A673 (cell line): ENCODE results near the gene PRG3. TPM values are rescaled to one million over a fixed set of nuclear protein-coding genes. Genes with fewer than 3 reads are reported as not detected.

Experiments used
- BruUV-seq: library from RNA; stranded (reverse); fragments of 400-500 nt; replicated peaks from 2 replicates; lab custom pipeline; 2021; lab: Mats Ljungman, UMichigan
- CTCF ChIA-PET: fragments of 300-600 bp; sonication (Branson Sonifier 250); formaldehyde crosslinking; loops from one replicate; lab custom pipeline; 2022; ENCODE audit warnings: antibody characterized with exemption; lab: Charles Lee
- POLR2A ChIA-PET: fragments of 300-600 bp; sonication (Branson Sonifier 250); formaldehyde crosslinking; loops from one replicate; lab custom pipeline; 2022; ENCODE audit warnings: antibody characterized with exemption; ENCODE audit not compliant: low non-redundant PET; lab: Charles Lee
- DNase-seq: peaks from one replicate; pipeline ENCODE4 v3.0.0-alpha.2; 2015; ENCODE audit warnings: low spot score
- H3K27ac ChIP-seq: fragments of 200-600 bp; sonication (generic); 2 replicates; pipeline ENCODE4 v1.5.1; 2016; ENCODE audit warnings: mixed run types, low read depth, mild to moderate bottlenecking, mixed read lengths, antibody characterized with exemption, low read length; ENCODE audit not compliant: poor library complexity, severe bottlenecking
- H3K27me3 ChIP-seq: fragments of 200-600 bp; sonication (generic); replicated peaks from 2 replicates; pipeline ENCODE4 v1.6.1; 2017; ENCODE audit warnings: mixed run types, low read depth, mild to moderate bottlenecking, mixed read lengths, antibody characterized with exemption, low read length; ENCODE audit not compliant: insufficient read depth, poor library complexity
- H3K36me3 ChIP-seq: fragments of 200-600 bp; sonication (generic); 2 replicates; pipeline ENCODE4 v1.6.1; 2016; ENCODE audit warnings: mixed run types, mild to moderate bottlenecking, mixed read lengths, antibody characterized with exemption, low read length; ENCODE audit not compliant: insufficient read depth, poor library complexity, severe bottlenecking
- H3K4me1 ChIP-seq: fragments of 200-600 bp; sonication (generic); 2 replicates; pipeline ENCODE4 v1.6.1; 2017; ENCODE audit warnings: mixed run types, mild to moderate bottlenecking, mixed read lengths, antibody characterized with exemption, low read length; ENCODE audit not compliant: insufficient read depth, poor library complexity, severe bottlenecking
- H3K4me3 ChIP-seq: fragments of 200-600 bp; sonication (generic); 2 replicates; pipeline ENCODE4 v1.5.1; 2016; ENCODE audit warnings: low read depth, mixed run types, mild to moderate bottlenecking, mixed read lengths, low read length; ENCODE audit not compliant: poor library complexity, severe bottlenecking
- H3K9me3 ChIP-seq: fragments of 200-600 bp; sonication (generic); 2 replicates; pipeline ENCODE4 v1.6.1; 2016; ENCODE audit warnings: mixed run types, low read depth, mild to moderate bottlenecking, mixed read lengths, antibody characterized with exemption, low read length; ENCODE audit not compliant: poor library complexity, severe bottlenecking
- CTCF ChIP-seq: fragments of 300-800, 200-600 bp; sonication (generic); conservative IDR thresholded peaks from 2 replicates; pipeline ENCODE4 v1.5.1; 2017; ENCODE audit warnings: low read depth, mild to moderate bottlenecking, antibody characterized with exemption, low read length, moderate library complexity, mixed read lengths
- EZH2 ChIP-seq: fragments of 200-600 bp; sonication (generic); IDR thresholded peaks from 2 replicates; pipeline ENCODE4 v1.6.1; 2017; ENCODE audit warnings: borderline replicate concordance, low read depth, mild to moderate bottlenecking, mixed read lengths, antibody characterized with exemption, low read length; ENCODE audit not compliant: poor library complexity, severe bottlenecking
- intact Hi-C: fragments of 100-400 bp; cut with micrococcal nuclease; formaldehyde crosslinking; loops from one replicate; pipeline ENCODE4 v1.10.0; 2022; ENCODE audit not compliant: unreplicated experiment
- total RNA-seq: library from RNA; stranded (reverse); gene quantifications from 2 replicates; pipeline ENCODE4 v1.2.3, GENCODE V29; 2021

The PRG3 gene
- total RNA-seq, 1 experiment from 2014 or later, result not detected

DNA sequence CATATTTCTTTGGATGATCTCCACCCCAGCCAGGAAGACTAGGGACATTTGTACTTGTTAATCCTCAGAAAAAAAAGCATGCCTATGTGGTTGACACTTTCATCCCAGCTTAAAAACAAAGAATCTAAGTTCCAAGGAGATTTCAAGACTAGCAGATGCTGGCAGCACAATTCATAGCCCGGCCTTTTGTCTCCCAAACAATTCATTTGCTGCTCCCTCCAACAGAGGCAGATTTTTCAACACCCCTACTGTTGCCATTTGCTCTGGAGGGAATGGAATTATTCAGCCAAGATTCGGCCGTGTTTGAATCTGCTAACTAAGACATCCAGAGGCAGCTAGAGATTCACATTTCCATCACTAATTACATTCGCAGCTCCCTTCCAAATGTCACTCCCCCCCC is 27.5 kb downstream of the PRG3 start:
- H3K9me3 ChIP-seq, result peaks cover 7% of the 10 kb centered on the region
- intact Hi-C loops, result no loop called here
- ChIA-PET CTCF (no interaction called here), POLR2A (no interaction called here)
- H3K4me3 ChIP-seq, result no peak overlapping the region
- no TSS peak for BruUV-seq
- no peaks in the 10 kb centered on the region for H3K36me3 ChIP-seq
- H3K4me1 ChIP-seq, result no peaks in the 10 kb centered on the region
- TF ChIP-seq CTCF (no peak), EZH2 (no peak)
- H3K27me3 ChIP-seq, result no peaks in the 10 kb centered on the region
- DNase-seq, result no peak
- no peak overlapping the region for H3K27ac ChIP-seq

- TF ChIP-seq CTCF (no peak), EZH2 (no peak)
- H3K4me3 ChIP-seq, result no peak overlapping the region
- no peak overlapping the region for H3K27ac ChIP-seq
- no TSS peak for BruUV-seq
- intact Hi-C loops, result no loop called here
- ChIA-PET CTCF (no interaction called here), POLR2A (no interaction called here)
- H3K27me3 ChIP-seq, result no peaks in the 10 kb centered on the region
- DNase-seq, result no peak
- H3K4me1 ChIP-seq, result no peaks in the 10 kb centered on the region
- H3K36me3 ChIP-seq, result no peaks in the 10 kb centered on the region
- peaks cover 7% of the 10 kb centered on the region for H3K9me3 ChIP-seq
These were observed 27.9 kb downstream of the PRG3 start for GRCh38 chr11:57353036-57353435.

DNA sequence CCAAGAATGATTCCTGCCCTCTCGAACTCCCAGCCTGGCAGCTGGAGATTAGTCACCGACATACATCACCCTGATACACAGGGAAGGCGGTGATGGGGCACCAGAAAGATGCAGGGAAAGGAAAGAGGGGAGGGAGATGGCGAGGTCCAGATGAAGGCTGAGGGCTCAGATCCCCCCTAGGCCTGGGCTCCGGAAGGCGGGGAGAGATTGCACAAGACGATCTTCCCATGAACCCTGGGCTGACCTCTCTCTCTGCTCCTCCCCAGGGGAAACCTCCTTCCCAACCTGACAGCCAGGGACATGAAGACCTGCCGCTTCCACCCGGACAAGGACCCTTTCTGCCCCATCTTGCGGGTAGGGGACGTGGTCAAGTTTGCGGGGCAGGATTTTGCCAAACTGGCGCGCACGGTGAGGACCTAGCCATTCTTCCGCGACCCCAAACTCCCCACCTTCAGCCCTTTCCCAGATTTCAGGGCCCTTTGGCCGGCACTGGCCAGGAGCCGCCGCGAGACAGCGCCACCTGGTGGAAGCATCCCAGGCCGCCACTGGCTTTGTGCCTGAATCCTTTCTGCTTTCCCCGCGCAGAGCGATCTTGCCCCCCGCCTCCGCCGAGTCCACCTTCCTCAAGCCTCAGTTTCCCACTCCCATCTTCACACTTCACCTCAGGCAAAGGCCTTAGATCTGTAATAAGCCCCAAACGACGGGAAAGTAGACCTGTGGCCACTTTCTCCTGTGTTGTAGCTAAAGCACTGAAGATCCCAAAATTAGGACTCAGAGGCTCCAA is 31.3 kb downstream of the PRG3 start:
- H3K4me3 ChIP-seq, result no peak overlapping the region
- no peaks in the 10 kb centered on the region for H3K27me3 ChIP-seq
- ChIA-PET POLR2A (interaction anchor here (0.7 kb wide), 1 partner anchor 128 kb away, joined by 8 read pairs; no protein-coding TSS in a partner anchor), CTCF (interaction anchor here (0.6 to 0.7 kb wide), 6 partner anchors 11 to 500 kb away, joined by 3 to 8 read pairs (median 4); no protein-coding TSS in a partner anchor)
- no peak for TF ChIP-seq EZH2
- TF ChIP-seq CTCF, result peak; percentile 98
- intact Hi-C loops, result loop anchor here (5.0 kb wide), 1 partner anchor 938 kb away; no protein-coding TSS in a partner anchor
- BruUV-seq, result no TSS peak
- no peaks in the 10 kb centered on the region for H3K4me1 ChIP-seq
- H3K9me3 ChIP-seq, result peaks cover 7% of the 10 kb centered on the region
- DNase-seq, result peak; percentile 60
- no peaks in the 10 kb centered on the region for H3K36me3 ChIP-seq
- H3K27ac ChIP-seq, result no peak overlapping the region
